D721Med (cell line): ENCODE data around the gene SLX4IP.

Source experiments
- DNase-seq: peaks from one replicate; pipeline ENCODE4 v3.0.0; 2011; ENCODE audit warnings: low spot score; ENCODE audit not compliant: insufficient read length
- FAIRE-seq: peaks from 2 replicates; lab custom pipeline; 2011; peaks lifted over from hg19 to GRCh38; lab: Jason Lieb, UNC
- TF ChIP-seq, protein P1 (sequence below): IDR thresholded peaks from 2 replicates; pipeline ENCODE4 v1.5.1; 2012; ENCODE audit warnings: mild to moderate bottlenecking, control low read depth; ENCODE audit not compliant: insufficient read depth; ENCODE audit errors: missing control alignments

Gene SLX4IP

DNA sequence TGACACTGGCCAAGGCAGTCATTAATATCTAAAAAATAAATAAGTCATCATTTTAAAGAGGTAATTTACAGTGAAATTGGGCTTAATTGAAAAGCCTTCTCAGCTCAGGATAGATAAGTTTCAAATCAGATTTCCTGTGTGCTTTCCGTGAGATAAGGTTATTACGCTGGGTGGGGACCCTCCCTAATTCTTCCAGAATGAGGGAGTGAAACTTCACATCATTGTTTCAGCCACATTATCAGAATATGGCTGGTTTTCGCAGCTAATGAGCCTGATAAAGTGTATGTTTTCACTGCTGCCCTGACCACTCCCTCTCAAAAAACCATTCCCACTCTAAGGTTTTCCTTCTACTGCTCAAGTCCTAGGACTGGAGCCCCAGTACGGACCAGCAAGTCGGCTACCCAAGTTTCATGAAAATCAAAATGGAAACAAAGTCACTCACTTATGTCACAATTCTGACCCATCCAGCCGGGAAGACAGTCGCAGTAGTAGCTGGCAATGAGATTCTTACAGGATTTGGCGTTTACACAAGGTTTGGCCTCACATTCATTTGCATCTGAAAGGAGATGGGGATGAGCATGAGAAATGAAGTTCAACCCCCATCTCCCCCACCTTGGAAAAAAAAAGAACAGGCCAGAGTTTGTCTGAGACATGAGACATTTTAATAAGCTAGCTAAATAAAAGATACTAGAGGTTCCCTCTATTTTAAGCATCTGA, 214.1 kb downstream of the SLX4IP start:
- DNase-seq (no peak), FAIRE-seq (no peak)
- TF ChIP-seq, protein P1, sequence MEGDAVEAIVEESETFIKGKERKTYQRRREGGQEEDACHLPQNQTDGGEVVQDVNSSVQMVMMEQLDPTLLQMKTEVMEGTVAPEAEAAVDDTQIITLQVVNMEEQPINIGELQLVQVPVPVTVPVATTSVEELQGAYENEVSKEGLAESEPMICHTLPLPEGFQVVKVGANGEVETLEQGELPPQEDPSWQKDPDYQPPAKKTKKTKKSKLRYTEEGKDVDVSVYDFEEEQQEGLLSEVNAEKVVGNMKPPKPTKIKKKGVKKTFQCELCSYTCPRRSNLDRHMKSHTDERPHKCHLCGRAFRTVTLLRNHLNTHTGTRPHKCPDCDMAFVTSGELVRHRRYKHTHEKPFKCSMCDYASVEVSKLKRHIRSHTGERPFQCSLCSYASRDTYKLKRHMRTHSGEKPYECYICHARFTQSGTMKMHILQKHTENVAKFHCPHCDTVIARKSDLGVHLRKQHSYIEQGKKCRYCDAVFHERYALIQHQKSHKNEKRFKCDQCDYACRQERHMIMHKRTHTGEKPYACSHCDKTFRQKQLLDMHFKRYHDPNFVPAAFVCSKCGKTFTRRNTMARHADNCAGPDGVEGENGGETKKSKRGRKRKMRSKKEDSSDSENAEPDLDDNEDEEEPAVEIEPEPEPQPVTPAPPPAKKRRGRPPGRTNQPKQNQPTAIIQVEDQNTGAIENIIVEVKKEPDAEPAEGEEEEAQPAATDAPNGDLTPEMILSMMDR = no peak

DNA sequence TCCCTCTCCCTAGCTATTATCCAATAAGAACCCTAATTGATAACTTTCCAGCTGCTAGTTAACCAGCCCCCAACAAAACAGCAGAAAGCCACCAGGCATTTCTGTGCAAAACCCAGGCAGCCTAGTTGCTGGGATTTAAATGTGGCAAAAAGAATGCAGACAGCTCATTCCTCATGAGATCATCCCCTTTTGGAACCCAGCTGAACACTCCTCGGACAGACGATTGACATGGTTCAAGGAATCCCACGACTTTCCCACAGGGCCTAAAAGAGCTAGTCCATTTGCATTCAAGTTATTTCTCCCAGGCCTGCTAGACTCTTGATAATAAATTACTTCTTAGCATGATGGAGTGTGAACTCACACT, 214.7 kb downstream of the SLX4IP start:
- no peak for DNase-seq
- TF ChIP-seq, protein P1 = no peak
- no peak for FAIRE-seq

GRCh38 chr20:10651227-10651990, 216.3 kb downstream of the SLX4IP start:
- FAIRE-seq (no peak), DNase-seq (no peak)
- TF ChIP-seq, protein P1 = no peak

DNA sequence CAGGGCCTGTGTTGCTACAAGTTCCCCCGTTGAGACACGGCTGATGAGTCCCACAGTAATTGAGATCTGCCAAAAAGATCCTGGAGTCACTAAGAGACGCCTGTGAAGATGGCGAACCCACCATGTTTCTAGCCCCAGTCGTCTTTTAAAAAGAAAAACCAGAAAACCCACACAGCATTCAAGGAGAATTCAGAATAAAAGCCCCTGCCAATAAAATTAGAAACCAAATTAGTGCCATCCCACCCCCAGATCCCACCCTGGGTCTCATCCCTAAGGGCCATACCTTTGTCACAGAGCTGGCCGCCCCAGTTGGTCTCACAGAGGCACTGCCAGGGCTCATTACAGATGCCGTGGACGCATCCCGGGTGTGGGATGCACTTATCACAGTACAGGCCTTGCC, 217.1 kb downstream of the SLX4IP start:
- TF ChIP-seq, protein P1 = no peak
- no peak for FAIRE-seq
- no peak for DNase-seq

- TF ChIP-seq, protein P1 = no peak
- FAIRE-seq (no peak), DNase-seq (no peak)
Measured at GRCh38 chr20:10652660-10653261, 217.7 kb downstream of the SLX4IP start.

GRCh38 chr20:10653599-10654249, 218.6 kb downstream of the SLX4IP start:
- DNase-seq (no peak), FAIRE-seq (no peak)
- TF ChIP-seq, protein P1 = no peak
